GM12878 (cell line): ENCODE results near the gene TMEM82. TPM values are rescaled to one million over a fixed set of nuclear protein-coding genes. Genes with fewer than 3 reads are reported as not detected.

Source experiments
- ATAC-seq: fragments of 200-7000 bp; cut with Tn5 transposase; 3 replicates; pipeline ENCODE4 v1.9.1; 2020; ENCODE audit warnings: mild to moderate bottlenecking, moderate library complexity
- BruUV-seq: library from RNA; stranded (reverse); fragments of 400-500 nt; replicated peaks from 2 replicates; lab custom pipeline; 2021; lab: Mats Ljungman, UMichigan
- CTCF ChIA-PET: fragments of 300-600 bp; sonication (Branson Sonifier 250); formaldehyde crosslinking; extraction: SDS; loops from one replicate; lab custom pipeline; 2021; ENCODE audit warnings: inconsistent platforms; lab: Yijun Ruan, JAX
- POLR2A ChIA-PET: fragments of 350-600 bp; formaldehyde crosslinking; extraction: SDS; loops from one replicate; lab custom pipeline; 2021; ENCODE audit warnings: inconsistent platforms; lab: Charles Lee
- RAD21 ChIA-PET: fragments of 300-600 bp; sonication (Branson Sonifier 250); formaldehyde crosslinking; loops from one replicate; lab custom pipeline; 2023; ENCODE audit warnings: antibody characterized with exemption; ENCODE audit not compliant: unreplicated experiment; lab: Charles Lee
- SMC1A ChIA-PET: fragments of 300-600 bp; sonication (Branson Sonifier 250); formaldehyde crosslinking; loops from one replicate; lab custom pipeline; 2023; ENCODE audit not compliant: unreplicated experiment, uncharacterized antibody; lab: Charles Lee
- DNase-seq: peaks from one replicate; pipeline ENCODE4 v3.0.0-alpha.2; 2011; ENCODE audit warnings: low read depth, low spot score
- FAIRE-seq: peaks from 3 replicates; lab custom pipeline; 2011; peaks lifted over from hg19 to GRCh38; lab: Jason Lieb, UNC
- H2AFZ ChIP-seq: 2 replicates; pipeline ENCODE4 v1.6.0; 2011; ENCODE audit warnings: low read depth, low read length, control low read depth; ENCODE audit not compliant: control insufficient read depth
- H3K27ac ChIP-seq: 2 replicates; pipeline ENCODE4 v1.5.1; 2011; ENCODE audit warnings: control low read depth; ENCODE audit not compliant: control insufficient read depth, insufficient read depth
- H3K27me3 ChIP-seq, 2 experiments: replicated peaks in 1 of 2; 2 replicates each; pipeline versions ENCODE4 v1.6.0 to v1.6.1; 2011; ENCODE audit warnings: low read length in 1 of 2; ENCODE audit not compliant: control insufficient read depth in 2 of 2, insufficient read depth in 2 of 2
- H3K36me3 ChIP-seq, 2 experiments: 2 replicates each; pipeline ENCODE4 v1.5.1; 2011; ENCODE audit warnings: low read length in 1 of 2; ENCODE audit not compliant: control insufficient read depth in 2 of 2, insufficient read depth in 2 of 2
- H3K4me1 ChIP-seq: 2 replicates; pipeline ENCODE4 v1.6.1; 2011; ENCODE audit warnings: mild to moderate bottlenecking, low read length, moderate library complexity, mixed read lengths; ENCODE audit not compliant: control insufficient read depth, insufficient read depth
- H3K4me2 ChIP-seq: 2 replicates; pipeline ENCODE4 v1.6.0; 2011; ENCODE audit warnings: control low read depth; ENCODE audit not compliant: control insufficient read depth, insufficient read depth
- H3K4me3 ChIP-seq: fragments of 200-600 bp; sonication (generic); 2 replicates; pipeline ENCODE4 v1.5.1; 2016
- H3K79me2 ChIP-seq: 2 replicates; pipeline ENCODE4 v1.6.0; 2011; ENCODE audit warnings: low read length; ENCODE audit not compliant: control insufficient read depth, insufficient read depth
- H3K9ac ChIP-seq: 2 replicates; pipeline ENCODE4 v1.8.0; 2011; ENCODE audit warnings: low read length, control low read depth, mixed read lengths; ENCODE audit not compliant: control insufficient read depth, insufficient read depth
- H3K9me3 ChIP-seq: replicated peaks from 3 replicates; pipeline ENCODE4 v1.5.1; 2011; ENCODE audit warnings: mild to moderate bottlenecking, low read length; ENCODE audit not compliant: control insufficient read depth, insufficient read depth
- H4K20me1 ChIP-seq: 2 replicates; pipeline ENCODE4 v1.6.0; 2011; ENCODE audit not compliant: control insufficient read depth, insufficient read depth
- BHLHE40 ChIP-seq, 2 experiments: fragments of 450-650 bp in 1 of 2; IDR thresholded peaks; 2 replicates each; pipeline ENCODE4 v1.6.1; 2011 to 2017; ENCODE audit warnings: low read depth in 2 of 2, borderline replicate concordance in 1 of 2, improper control_type of control experiment in 1 of 2, low read length in 1 of 2, mild to moderate bottlenecking in 1 of 2
- E2F8 ChIP-seq: fragments of 450-650 bp; IDR thresholded peaks from 2 replicates; pipeline ENCODE4 v1.6.1; 2018; ENCODE audit warnings: mild to moderate bottlenecking, low read depth, moderate library complexity; ENCODE audit not compliant: partially characterized antibody
- PBX3 ChIP-seq: IDR thresholded peaks from 2 replicates; pipeline ENCODE4 v1.6.1; 2011; ENCODE audit warnings: mild to moderate bottlenecking, low read depth, low read length, moderate library complexity; ENCODE audit not compliant: insufficient replicate concordance
- RCOR1 ChIP-seq: conservative IDR thresholded peaks from 2 replicates; pipeline ENCODE4 v1.6.1; 2012; ENCODE audit warnings: low read depth, low read length, improper control_type of control experiment
- TBL1XR1 ChIP-seq: IDR thresholded peaks from 2 replicates; pipeline ENCODE4 v1.6.1; 2012; ENCODE audit warnings: low read depth, low read length, improper control_type of control experiment
- YY1 ChIP-seq: IDR thresholded peaks from 2 replicates; pipeline ENCODE4 v1.6.1; 2011; ENCODE audit warnings: low read depth, mild to moderate bottlenecking, low read length
- WGBS: methylation state at CpG from one replicate; pipeline ENCODE4 v1.1.6; 2016; ENCODE audit warnings: low lambda C conversion rate; ENCODE audit not compliant: insufficient replicate concordance, insufficient coverage; ENCODE audit errors: missing lambda C conversion rate; 5-methylcytosine and 5-hydroxymethylcytosine counted together
- in situ Hi-C: fragments of 300-500 bp; cut with MboI; formaldehyde crosslinking; loops from 9 replicates; pipeline ENCODE4 v1.14.3; 2018; ENCODE audit warnings: mixed read lengths
- intact Hi-C: fragments of 100-400 bp; cut with micrococcal nuclease; formaldehyde crosslinking; loops from one replicate; pipeline ENCODE4 v1.14.2; 2022; ENCODE audit not compliant: unreplicated experiment
- polyA plus RNA-seq, 11 experiments: library from polyadenylated mRNA; depleted of rRNA in 4 of 11; unstranded in 6 of 11; stranded (reverse) in 5 of 11; fragments of >200 nt; fragmentation: Nextera tagmentation in 4 of 11; fragmentation: Illumina TruSeq in 1 of 11; extraction: Ambion mirVana in 4 of 11; extraction: Trizol in 1 of 11; gene quantifications; 1 replicate in 1 of 11; 2 replicates in 10 of 11; pipeline versions ENCODE4 v1.2.1 to v1.2.3, GENCODE V29; 2011 to 2016; ENCODE audit warnings: inconsistent platforms in 2 of 11, missing spikeins in 2 of 11, low read depth in 1 of 11
- total RNA-seq, 4 experiments: library from RNA; depleted of rRNA in 3 of 4; stranded (reverse); fragments of >200 nt in 3 of 4; fragmentation: Illumina TruSeq in 1 of 4; extraction: Trizol in 1 of 4; gene quantifications; 2 replicates each; pipeline versions ENCODE4 v1.2.1 to v1.2.3, GENCODE V29; 2013 to 2021

Gene TMEM82
- total and polyA plus RNA-seq, 10 of the 15 experiments (the other 5 are each of a cell fraction or from before 2014, with no cell fraction given) = not detected

- TF ChIP-seq PBX3 (no peak), YY1 (no peak), RCOR1 (no peak), TBL1XR1 (no peak)
These were observed 23.3 kb downstream of the TMEM82 start (continued) for GRCh38 chr1:15765495-15766194.

- no peaks in the 10 kb centered on the region for H3K4me1 ChIP-seq
- H4K20me1 ChIP-seq = no peaks in the 10 kb centered on the region
- no peaks in the 10 kb centered on the region for H3K36me3 ChIP-seq
- H3K4me3 ChIP-seq = no peak overlapping the region
- TF ChIP-seq BHLHE40 (IDR thresholded peaks at IDR 0.05; ENCODE audit: borderline replicate concordance in 1 of 2, low read depth in 2 of 2, low read length in 1 of 2) (peak in 1 of 2 experiments; percentile 7; a peak in 1 of 4 replicates), E2F8 (no peak)
- no peak overlapping the region for H2AFZ ChIP-seq
- in situ Hi-C loops = no loop called here
- no peak overlapping the region for H3K27ac ChIP-seq
- ChIA-PET POLR2A (no interaction called here), CTCF (interaction anchor here (0.7 kb wide), 1 partner anchor 549 kb away, joined by 6 read pairs; no protein-coding TSS in a partner anchor), SMC1A (interaction anchor here (1.3 kb wide), 1 partner anchor 16 kb away, joined by 3 read pairs; no protein-coding TSS in a partner anchor), RAD21 (no interaction called here)
- H3K9me3 ChIP-seq = no peaks in the 10 kb centered on the region
- no peak for FAIRE-seq
- no peak overlapping the region for H3K9ac ChIP-seq
- no peak for DNase-seq
- 22% methylated on average over 5 of the region's 5 CpGs for WGBS
- H3K4me2 ChIP-seq = no peak overlapping the region
- ATAC-seq = no peak
- intact Hi-C loops = no loop called here
- H3K27me3 ChIP-seq = no peaks in the 10 kb centered on the region; a peak in 1 of 4 replicates
- H3K79me2 ChIP-seq = no peaks in the 10 kb centered on the region
- no TSS peak for BruUV-seq
These were observed 25.6 kb downstream of the TMEM82 start for GRCh38 chr1:15767941-15768340.
